Measurements from ENCODE around the gene UPF1.

- no peak for TF ChIP-seq ZNF384 (IDR thresholded peaks at IDR 0.05)
- TF ChIP-seq HDGF (IDR thresholded peaks at IDR 0.05; ENCODE audit: borderline replicate concordance): no peak
- no peak for TF ChIP-seq FOXK2 (IDR thresholded peaks at IDR 0.05)
- no peak for TF ChIP-seq SP1 (IDR thresholded peaks at IDR 0.05)
Observed at GRCh38 chr19:18850471-18851375, 19.0 kb downstream of the UPF1 start.
